Measurements from ENCODE around the gene CNOT11. TPM values are rescaled to one million over a fixed set of nuclear protein-coding genes. Genes with fewer than 3 reads are reported as not detected.

The CNOT11 gene
- total RNA-seq, 1 donor from 2014 or later, result 38.3 TPM

DNA sequence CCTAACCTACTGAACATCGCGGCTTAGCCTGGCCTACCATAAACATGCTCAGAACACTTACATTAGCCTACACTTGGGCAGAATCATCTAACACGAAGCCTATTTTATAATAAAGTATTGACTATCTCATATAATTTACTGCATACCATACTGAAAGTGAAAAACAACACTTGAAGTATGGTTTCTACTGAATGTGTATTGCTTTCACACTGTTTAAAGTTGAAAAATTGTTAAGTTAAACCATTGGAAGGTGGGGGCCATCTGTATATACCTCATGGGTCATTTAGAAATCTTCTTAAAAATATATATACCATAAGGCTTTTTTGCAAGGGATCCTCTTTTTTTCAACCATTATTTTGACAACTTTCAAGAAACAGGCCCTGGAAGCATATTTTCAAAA, 39.3 kb downstream of the CNOT11 start:
- DNase-seq (ENCODE audit: low spot score in 2 of 2, unreplicated experiment in 2 of 2), result no peak
- TF ChIP-seq CTCF (IDR thresholded peaks at IDR 0.05; ENCODE audit: unreplicated experiment), result no peak
- H3K9me3 Mint-ChIP-seq, result no peaks in the 10 kb centered on the region
- H3K4me1 Mint-ChIP-seq, result peaks cover 6% of the 10 kb centered on the region
- H3K36me3 Mint-ChIP-seq, result peaks cover 1% of the 10 kb centered on the region
- no peaks in the 10 kb centered on the region for H3K27me3 Mint-ChIP-seq (ENCODE audit: low read depth)
- H3K4me3 Mint-ChIP-seq, result no peak overlapping the region
- H3K27ac Mint-ChIP-seq, result no peak overlapping the region

- Mint-ChIP-seq H3K36me3 (peaks cover 2% of the 10 kb centered on the region), H3K27me3 (ENCODE audit: low read depth) (no peaks in the 10 kb centered on the region), H3K27ac (no peak overlapping the region), H3K4me3 (no peak overlapping the region), H3K4me1 (peaks cover 7% of the 10 kb centered on the region), H3K9me3 (no peaks in the 10 kb centered on the region)
- TF ChIP-seq CTCF (IDR thresholded peaks at IDR 0.05; ENCODE audit: unreplicated experiment), result no peak
- no peak for DNase-seq (ENCODE audit: low spot score in 2 of 2, unreplicated experiment in 2 of 2)
Measured at GRCh38 chr2:101293544-101293943, 40.9 kb downstream of the CNOT11 start.

- TF ChIP-seq CTCF (IDR thresholded peaks at IDR 0.05; ENCODE audit: unreplicated experiment), result no peak
- H3K4me3 Mint-ChIP-seq, result no peak overlapping the region
- H3K27me3 Mint-ChIP-seq (ENCODE audit: low read depth), result no peaks in the 10 kb centered on the region
- no peak for DNase-seq (ENCODE audit: low spot score in 2 of 2, unreplicated experiment in 2 of 2)
- no peak overlapping the region for H3K27ac Mint-ChIP-seq
- no peaks in the 10 kb centered on the region for H3K9me3 Mint-ChIP-seq
- peaks cover 1% of the 10 kb centered on the region for H3K36me3 Mint-ChIP-seq
- H3K4me1 Mint-ChIP-seq, result peaks cover 9% of the 10 kb centered on the region
Measured at GRCh38 chr2:101294861-101295260, 42.2 kb downstream of the CNOT11 start.

GRCh38 chr2:101295895-101296294, 43.2 kb downstream of the CNOT11 start:
- Mint-ChIP-seq H3K27me3 (ENCODE audit: low read depth) (no peaks in the 10 kb centered on the region), H3K4me1 (peaks cover 12% of the 10 kb centered on the region), H3K4me3 (no peak overlapping the region), H3K27ac (no peak overlapping the region), H3K9me3 (no peaks in the 10 kb centered on the region), H3K36me3 (peaks cover 1% of the 10 kb centered on the region)
- TF ChIP-seq CTCF (IDR thresholded peaks at IDR 0.05; ENCODE audit: unreplicated experiment), result no peak
- DNase-seq (ENCODE audit: low spot score in 2 of 2, unreplicated experiment in 2 of 2), result no peak

DNA sequence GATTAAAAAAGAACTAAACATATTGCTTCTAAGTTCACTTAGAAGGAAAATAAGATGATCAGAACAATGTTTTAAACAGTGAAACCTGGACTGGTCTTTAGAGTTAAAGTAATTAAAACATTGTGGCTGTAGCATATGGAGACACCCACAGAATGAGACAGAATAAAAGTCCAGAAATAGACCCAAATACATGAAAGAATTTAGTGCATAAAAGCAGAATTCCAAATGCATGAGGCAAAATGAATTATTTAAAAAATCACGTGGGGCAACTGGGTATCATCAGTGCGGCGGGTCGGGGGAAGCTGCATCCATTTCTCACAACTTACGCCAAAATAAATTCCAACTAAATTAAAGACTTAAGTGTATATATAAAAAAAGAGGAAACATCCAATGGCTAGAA, 43.7 kb downstream of the CNOT11 start:
- no peak for TF ChIP-seq CTCF (IDR thresholded peaks at IDR 0.05; ENCODE audit: unreplicated experiment)
- DNase-seq (ENCODE audit: low spot score in 2 of 2, unreplicated experiment in 2 of 2), result no peak
- H3K36me3 Mint-ChIP-seq, result peaks cover 1% of the 10 kb centered on the region

GRCh38 chr2:101297383-101297782, 44.7 kb downstream of the CNOT11 start:
- TF ChIP-seq CTCF (IDR thresholded peaks at IDR 0.05; ENCODE audit: unreplicated experiment), result no peak
- H3K9me3 Mint-ChIP-seq, result no peaks in the 10 kb centered on the region
- peaks cover 2% of the 10 kb centered on the region for H3K36me3 Mint-ChIP-seq
- no peak overlapping the region for H3K4me3 Mint-ChIP-seq
- peaks cover 20% of the 10 kb centered on the region for H3K4me1 Mint-ChIP-seq
- H3K27ac Mint-ChIP-seq, result no peak overlapping the region
- no peak for DNase-seq (ENCODE audit: low spot score in 2 of 2, unreplicated experiment in 2 of 2)
- H3K27me3 Mint-ChIP-seq (ENCODE audit: low read depth), result no peaks in the 10 kb centered on the region

More for the DNA sequence above, 43.7 kb downstream of the CNOT11 start:
- H3K27ac Mint-ChIP-seq, result peak overlapping the region; percentile 51
- no peak overlapping the region for H3K4me3 Mint-ChIP-seq
- H3K9me3 Mint-ChIP-seq, result no peaks in the 10 kb centered on the region
- no peaks in the 10 kb centered on the region for H3K27me3 Mint-ChIP-seq (ENCODE audit: low read depth)
- peaks cover 12% of the 10 kb centered on the region for H3K4me1 Mint-ChIP-seq
